ENCODE results near the gene CARD19. TPM values are rescaled to one million over a fixed set of nuclear protein-coding genes. Genes with fewer than 3 reads are reported as not detected.
A peak's percentile ranks its signal among the peaks of the same experiment; 100 is the strongest.

Gene CARD19
- total and polyA plus RNA-seq, 4 donors: 31.1 to 70.7 (median 48.5) TPM

DNA sequence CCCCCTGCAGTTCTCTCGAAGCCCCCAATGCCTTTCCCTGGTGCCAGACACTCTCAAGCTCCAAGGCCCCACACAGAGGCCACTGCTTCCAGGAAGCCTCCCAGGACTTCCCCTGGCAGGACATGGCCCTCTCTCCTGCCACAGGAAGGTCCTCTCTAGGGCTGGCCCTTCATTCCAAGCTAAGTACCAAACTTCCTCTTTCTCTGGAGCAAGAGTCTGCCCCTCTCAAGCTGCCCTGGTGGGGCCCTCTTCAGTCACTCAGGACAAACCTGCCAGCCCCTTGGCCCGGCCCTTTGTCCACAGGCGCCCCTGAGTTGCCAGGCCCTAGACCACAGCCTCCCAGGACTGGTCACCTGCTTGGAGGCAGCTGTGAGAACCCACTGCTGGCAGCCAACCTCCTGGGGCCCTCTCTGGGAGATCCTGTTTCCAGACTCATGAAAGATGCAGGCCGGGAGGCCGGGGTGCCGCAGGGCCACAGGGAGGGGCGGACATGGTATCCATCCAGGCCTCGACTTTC lies 31.4 kb downstream of the CARD19 start:
- H3K36me3 ChIP-seq (ENCODE audit: control insufficient read depth in 4 of 4, insufficient read depth in 4 of 4, low read length in 4 of 4): peaks cover 0 to 18% (median 0%) of the 10 kb centered on the region in 4 donors
- peaks cover 0 to 39% (median 16%) of the 10 kb centered on the region in 5 donors for H3K4me1 ChIP-seq (ENCODE audit: control insufficient read depth in 5 of 5, insufficient read depth in 5 of 5, low read length in 5 of 5)
- DNase-seq (peak in 1 of 3 donors; percentile 32), ATAC-seq (ENCODE audit: insufficient read depth, low FRiP score) (no peak)
- peak overlapping the region in 1 of 2 donors; percentile 84 for H3K27ac ChIP-seq (ENCODE audit: low read depth in 1 of 2, low read length in 1 of 2)
- TF ChIP-seq, protein P1, sequence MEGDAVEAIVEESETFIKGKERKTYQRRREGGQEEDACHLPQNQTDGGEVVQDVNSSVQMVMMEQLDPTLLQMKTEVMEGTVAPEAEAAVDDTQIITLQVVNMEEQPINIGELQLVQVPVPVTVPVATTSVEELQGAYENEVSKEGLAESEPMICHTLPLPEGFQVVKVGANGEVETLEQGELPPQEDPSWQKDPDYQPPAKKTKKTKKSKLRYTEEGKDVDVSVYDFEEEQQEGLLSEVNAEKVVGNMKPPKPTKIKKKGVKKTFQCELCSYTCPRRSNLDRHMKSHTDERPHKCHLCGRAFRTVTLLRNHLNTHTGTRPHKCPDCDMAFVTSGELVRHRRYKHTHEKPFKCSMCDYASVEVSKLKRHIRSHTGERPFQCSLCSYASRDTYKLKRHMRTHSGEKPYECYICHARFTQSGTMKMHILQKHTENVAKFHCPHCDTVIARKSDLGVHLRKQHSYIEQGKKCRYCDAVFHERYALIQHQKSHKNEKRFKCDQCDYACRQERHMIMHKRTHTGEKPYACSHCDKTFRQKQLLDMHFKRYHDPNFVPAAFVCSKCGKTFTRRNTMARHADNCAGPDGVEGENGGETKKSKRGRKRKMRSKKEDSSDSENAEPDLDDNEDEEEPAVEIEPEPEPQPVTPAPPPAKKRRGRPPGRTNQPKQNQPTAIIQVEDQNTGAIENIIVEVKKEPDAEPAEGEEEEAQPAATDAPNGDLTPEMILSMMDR (IDR thresholded peaks at IDR 0.05; ENCODE audit: control extremely low read depth, extremely low read depth): no peak
- no peak overlapping the region for H3K4me3 ChIP-seq
- H3K9me3 ChIP-seq (ENCODE audit: control insufficient read depth in 4 of 4, insufficient read depth in 3 of 4, low read length in 3 of 4): no peaks in the 10 kb centered on the region
- 54 to 56% methylated on average over 8 of the region's 8 CpGs for WGBS, 2 donors
- no peaks in the 10 kb centered on the region for H3K27me3 ChIP-seq (ENCODE audit: control insufficient read depth in 3 of 3, insufficient read depth in 3 of 3, low read length in 2 of 3)
- H3K9ac ChIP-seq (ENCODE audit: insufficient read depth in 1 of 2, low read length in 2 of 2): no peak overlapping the region

DNA sequence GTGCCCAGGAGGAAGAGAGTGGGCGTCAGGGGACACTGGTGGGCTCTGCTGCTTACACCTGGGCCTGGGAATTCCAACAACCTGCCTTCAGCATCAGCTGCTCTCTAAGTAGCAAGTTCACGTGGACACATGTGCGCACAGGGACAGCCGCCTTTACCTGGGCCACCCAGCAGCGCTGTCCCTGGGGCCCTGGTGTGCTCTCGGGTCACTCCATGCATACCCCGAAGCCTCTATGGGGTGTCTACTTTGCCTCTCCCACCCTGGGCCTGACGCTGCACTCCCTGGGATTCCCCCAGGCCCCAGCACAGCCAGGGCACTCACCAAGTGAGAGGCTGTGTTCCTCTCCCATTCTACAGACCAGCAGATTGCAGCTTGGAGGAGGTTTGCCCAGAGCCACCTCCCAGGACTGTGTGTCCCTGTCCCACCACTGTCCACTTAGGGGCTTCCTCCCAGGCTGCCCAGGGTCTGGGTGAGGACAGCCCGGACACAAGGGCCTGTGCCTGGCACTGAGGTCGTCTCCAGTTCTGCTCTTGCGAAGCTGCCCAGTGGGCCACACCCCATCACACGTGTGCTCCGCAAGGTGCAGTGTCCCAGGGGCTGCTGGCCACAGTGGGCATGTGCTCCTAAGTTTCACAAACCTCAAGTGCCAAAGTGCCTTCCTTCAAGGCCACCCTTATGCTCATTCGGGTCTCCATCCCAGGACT lies 32.1 kb downstream of the CARD19 start:
- Histone ChIP-seq H3K4me1 (ENCODE audit: control insufficient read depth in 5 of 5, insufficient read depth in 5 of 5, low read length in 5 of 5) (peaks cover 3 to 45% (median 23%) of the 10 kb centered on the region in 5 donors), H3K27me3 (ENCODE audit: control insufficient read depth in 3 of 3, insufficient read depth in 3 of 3, low read length in 2 of 3) (no peaks in the 10 kb centered on the region), H3K9me3 (ENCODE audit: control insufficient read depth in 4 of 4, insufficient read depth in 3 of 4, low read length in 3 of 4) (no peaks in the 10 kb centered on the region), H3K9ac (ENCODE audit: insufficient read depth in 1 of 2, low read length in 2 of 2) (no peak overlapping the region), H3K27ac (ENCODE audit: low read depth in 1 of 2, low read length in 1 of 2) (peak overlapping the region in 1 of 2 donors; percentile 84), H3K4me3 (no peak overlapping the region), H3K36me3 (ENCODE audit: control insufficient read depth in 4 of 4, insufficient read depth in 4 of 4, low read length in 4 of 4) (peaks cover 0 to 16% (median 0%) of the 10 kb centered on the region in 4 donors)
- 85 to 91% methylated on average over 14 of the region's 14 CpGs for WGBS, 2 donors
- ATAC-seq (ENCODE audit: insufficient read depth, low FRiP score): no peak
- no peak for DNase-seq
- TF ChIP-seq, protein P1 (IDR thresholded peaks at IDR 0.05; ENCODE audit: control extremely low read depth, extremely low read depth): no peak

DNA sequence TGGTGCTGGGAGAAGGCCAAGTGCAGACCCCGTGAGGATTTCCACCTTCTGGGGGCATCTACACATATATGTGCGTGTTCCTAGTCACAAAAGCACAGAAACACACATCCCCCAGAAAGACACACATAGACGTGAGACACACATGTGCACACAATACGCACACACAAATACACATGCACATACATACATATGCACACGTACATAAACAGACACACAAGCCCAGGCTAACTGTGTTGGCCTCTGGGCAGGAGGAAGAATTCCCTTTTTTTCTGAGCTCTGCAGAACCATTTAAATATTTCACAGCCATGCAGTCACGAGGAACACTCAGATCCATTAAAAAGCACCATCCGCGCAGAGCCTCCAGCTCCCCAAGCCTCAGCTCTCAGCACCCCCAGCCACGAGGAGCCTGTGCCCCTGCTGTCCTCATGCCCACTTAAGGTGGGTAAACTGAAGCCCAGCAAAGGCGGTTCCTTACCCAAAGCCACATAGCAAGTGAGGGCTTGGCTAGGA lies 32.8 kb downstream of the CARD19 start:
- TF ChIP-seq, protein P1 (IDR thresholded peaks at IDR 0.05; ENCODE audit: control extremely low read depth, extremely low read depth): no peak
- DNase-seq (no peak), ATAC-seq (ENCODE audit: insufficient read depth, low FRiP score) (no peak)
- H3K9me3 ChIP-seq (ENCODE audit: control insufficient read depth in 4 of 4, insufficient read depth in 3 of 4, low read length in 3 of 4): no peaks in the 10 kb centered on the region
- no peak overlapping the region for H3K9ac ChIP-seq (ENCODE audit: insufficient read depth in 1 of 2, low read length in 2 of 2)
- WGBS, 2 donors: 90 to 96% methylated on average over 10 of the region's 10 CpGs
- peaks cover 0 to 11% (median 0%) of the 10 kb centered on the region in 4 donors for H3K36me3 ChIP-seq (ENCODE audit: control insufficient read depth in 4 of 4, insufficient read depth in 4 of 4, low read length in 4 of 4)
- H3K4me3 ChIP-seq: no peak overlapping the region
- no peaks in the 10 kb centered on the region for H3K27me3 ChIP-seq (ENCODE audit: control insufficient read depth in 3 of 3, insufficient read depth in 3 of 3, low read length in 2 of 3)
- peak overlapping the region in 1 of 2 donors; percentile 15 for H3K27ac ChIP-seq (ENCODE audit: low read depth in 1 of 2, low read length in 1 of 2)
- H3K4me1 ChIP-seq (ENCODE audit: control insufficient read depth in 5 of 5, insufficient read depth in 5 of 5, low read length in 5 of 5): peaks cover 3 to 46% (median 26%) of the 10 kb centered on the region in 5 donors

Measured in lung (tissue), 12 donors.